Ishikawa (cell line): ENCODE results near the gene SRGAP1.

Experiments used
- CEBPB ChIP-seq: IDR thresholded peaks from 2 replicates; pipeline ENCODE4 v1.6.1; 2012
- CREB1 ChIP-seq: IDR thresholded peaks from 2 replicates; pipeline ENCODE4 v1.6.1; 2012; ENCODE audit warnings: low read depth
- EGR1 ChIP-seq: IDR thresholded peaks from 2 replicates; pipeline ENCODE4 v1.6.1; 2012
- EP300 ChIP-seq: IDR thresholded peaks from 2 replicates; pipeline ENCODE4 v1.6.1; 2012; ENCODE audit warnings: borderline replicate concordance
- FOXM1 ChIP-seq: IDR thresholded peaks from 2 replicates; pipeline ENCODE4 v1.6.1; 2012; ENCODE audit warnings: low read depth, borderline replicate concordance
- NFIC ChIP-seq: IDR thresholded peaks from 2 replicates; pipeline ENCODE4 v1.6.1; 2012
- RAD21 ChIP-seq: IDR thresholded peaks from 2 replicates; pipeline ENCODE4 v1.6.1; 2012; ENCODE audit warnings: low read depth
- TAF1 ChIP-seq: IDR thresholded peaks from 2 replicates; pipeline ENCODE4 v1.6.1; 2012; ENCODE audit warnings: low read depth, mild to moderate bottlenecking
- TCF12 ChIP-seq: IDR thresholded peaks from 2 replicates; pipeline ENCODE4 v1.6.1; 2012; ENCODE audit warnings: low read depth
- TEAD4 ChIP-seq: IDR thresholded peaks from 2 replicates; pipeline ENCODE4 v1.6.1; 2012
- YY1 ChIP-seq: IDR thresholded peaks from 2 replicates; pipeline ENCODE4 v1.6.1; 2012; ENCODE audit warnings: low read depth
- ZBTB7A ChIP-seq: IDR thresholded peaks from 2 replicates; pipeline ENCODE4 v1.6.1; 2012; ENCODE audit warnings: low read depth
- TF ChIP-seq, protein P1 (sequence below): IDR thresholded peaks from 2 replicates; pipeline ENCODE4 v1.6.1; 2012
- TF ChIP-seq, protein P2 (sequence below): IDR thresholded peaks from 2 replicates; pipeline ENCODE4 v1.6.1; 2012
- TF ChIP-seq, protein P3 (sequence below): IDR thresholded peaks from 2 replicates; pipeline ENCODE4 v1.6.1; 2012; ENCODE audit warnings: low read depth, mild to moderate bottlenecking

The SRGAP1 gene

DNA sequence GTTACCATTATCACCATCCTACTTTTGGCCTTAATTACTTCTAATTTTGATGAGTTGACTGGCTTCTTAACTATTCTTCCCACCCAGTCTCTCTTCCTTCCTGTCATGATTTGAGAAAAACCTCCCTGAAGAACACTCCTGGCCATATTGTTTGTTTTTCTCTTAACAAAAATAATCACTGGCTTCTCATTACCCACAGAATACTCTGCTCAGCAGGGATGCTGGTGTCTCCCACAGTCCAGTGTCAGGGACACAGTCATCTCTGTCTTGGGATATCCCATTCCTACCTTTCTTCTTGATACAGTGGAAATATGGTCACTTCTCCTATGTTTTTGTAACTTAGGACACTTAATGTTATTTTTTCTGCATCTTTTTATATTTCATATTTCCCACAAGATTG lies 103.7 kb downstream of the SRGAP1 start:
- TF ChIP-seq TAF1 = no peak
- no peak for TF ChIP-seq CEBPB
- no peak for TF ChIP-seq FOXM1
- no peak for TF ChIP-seq RAD21

DNA sequence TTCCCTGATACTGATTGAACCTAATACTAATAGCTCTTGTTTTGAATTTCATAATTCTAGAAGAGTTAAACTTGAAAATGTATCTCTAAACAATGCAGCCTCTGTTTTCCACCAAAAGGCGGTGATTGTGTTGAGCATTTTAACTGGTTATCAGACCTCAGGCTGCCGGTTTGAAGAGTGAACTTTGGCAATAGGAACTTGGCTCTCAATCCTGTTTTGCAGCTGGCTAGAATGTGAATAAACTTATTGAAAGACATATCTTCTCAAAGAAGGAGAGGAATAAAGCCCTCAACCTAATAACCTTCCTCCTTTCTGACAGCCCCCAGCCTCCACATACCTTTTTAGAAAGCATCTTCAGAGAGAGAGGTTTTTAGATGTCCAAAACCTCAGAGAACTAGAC lies 105.4 kb downstream of the SRGAP1 start:
- no peak for TF ChIP-seq TAF1
- no peak for TF ChIP-seq CEBPB
- no peak for TF ChIP-seq ZBTB7A
- no peak for TF ChIP-seq RAD21
- TF ChIP-seq, protein P1, sequence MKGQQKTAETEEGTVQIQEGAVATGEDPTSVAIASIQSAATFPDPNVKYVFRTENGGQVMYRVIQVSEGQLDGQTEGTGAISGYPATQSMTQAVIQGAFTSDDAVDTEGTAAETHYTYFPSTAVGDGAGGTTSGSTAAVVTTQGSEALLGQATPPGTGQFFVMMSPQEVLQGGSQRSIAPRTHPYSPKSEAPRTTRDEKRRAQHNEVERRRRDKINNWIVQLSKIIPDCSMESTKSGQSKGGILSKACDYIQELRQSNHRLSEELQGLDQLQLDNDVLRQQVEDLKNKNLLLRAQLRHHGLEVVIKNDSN = no peak
- no peak for TF ChIP-seq YY1

DNA sequence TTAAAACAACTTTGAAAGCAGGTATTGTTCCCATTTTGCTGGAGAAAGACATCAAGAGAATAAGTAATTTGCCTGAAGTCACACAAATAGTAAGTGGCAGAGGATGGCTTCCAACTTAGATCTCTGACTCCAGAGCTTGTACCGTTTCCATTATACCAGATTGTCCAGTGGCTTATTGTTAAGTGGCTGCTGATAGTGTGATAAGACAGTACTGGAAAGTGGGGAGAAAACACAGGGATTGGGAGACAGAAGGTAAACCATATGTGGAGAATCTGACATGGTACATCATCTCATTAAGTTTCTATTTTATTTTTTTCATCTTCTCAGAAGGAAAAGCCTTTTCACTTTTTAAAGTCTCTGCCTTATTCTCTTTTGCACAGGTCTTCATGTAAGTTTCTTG lies 108.5 kb downstream of the SRGAP1 start:
- TF ChIP-seq EGR1 = no peak
- no peak for TF ChIP-seq ZBTB7A
- TF ChIP-seq YY1 = no peak

DNA sequence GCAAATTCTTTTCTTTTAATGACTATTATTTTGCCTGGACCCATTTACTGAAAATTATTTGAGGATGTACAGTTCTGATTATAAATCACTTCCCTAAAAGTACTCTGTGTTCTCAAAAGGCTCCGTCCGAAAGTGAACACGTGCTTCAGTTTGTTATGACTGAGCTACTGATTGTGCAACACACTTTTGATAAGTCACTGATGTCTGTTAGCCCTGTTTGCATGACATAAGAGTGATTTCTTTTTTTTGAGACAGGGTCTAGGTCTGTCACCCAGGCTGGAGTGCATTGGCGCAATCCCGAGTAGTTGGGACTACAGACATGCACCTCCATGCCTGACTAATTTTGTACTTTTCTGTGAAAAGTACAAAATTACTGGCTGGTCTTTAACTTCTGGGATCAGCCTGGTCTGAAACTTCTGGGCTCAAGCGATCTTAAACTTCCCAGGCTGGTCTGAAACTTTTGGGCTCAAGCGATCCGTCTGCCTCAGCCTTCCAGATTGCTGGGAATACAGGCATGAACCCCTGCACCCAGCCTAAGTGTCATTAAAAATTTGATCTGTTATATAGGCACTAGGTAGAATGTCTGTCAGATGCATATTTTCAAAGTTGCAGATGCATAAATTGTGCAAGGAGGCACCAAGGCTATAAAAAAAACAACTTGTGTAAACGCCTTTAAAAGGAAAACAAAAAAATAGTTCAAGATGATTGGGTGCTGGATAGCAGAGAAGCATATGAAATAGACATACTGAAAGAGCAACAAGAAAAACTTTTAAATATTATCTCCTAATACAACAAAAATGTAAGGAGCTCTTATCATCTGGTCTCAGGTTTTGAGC lies 111.5 kb downstream of the SRGAP1 start:
- TF ChIP-seq CEBPB (peak; percentile 26; the same call in 1 of the 2 replicates), TEAD4 (no peak), RAD21 (no peak), EGR1 (no peak)

DNA sequence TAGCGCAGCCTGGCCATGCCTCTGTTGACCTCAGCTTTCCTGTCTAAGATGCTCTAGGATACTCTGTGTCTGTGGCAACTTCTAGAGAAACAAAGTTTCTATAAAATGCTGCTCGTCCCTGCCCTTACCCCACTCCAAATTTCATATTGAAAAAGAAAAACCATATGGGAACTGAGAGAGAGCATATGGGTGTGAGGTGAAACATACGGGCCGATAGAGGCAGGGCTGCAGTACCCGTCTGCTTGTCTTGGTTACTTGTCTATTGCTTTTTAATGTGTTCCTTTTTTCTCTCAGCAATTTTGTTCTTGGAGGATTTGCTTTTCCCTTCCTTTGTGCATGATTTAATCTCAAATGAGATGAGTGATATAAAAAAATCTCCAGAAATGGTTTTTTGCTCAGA lies 113.0 kb downstream of the SRGAP1 start:
- TF ChIP-seq FOXM1 = no peak
- no peak for TF ChIP-seq TCF12
- no peak for TF ChIP-seq CREB1
- TF ChIP-seq ZBTB7A = no peak
- no peak for TF ChIP-seq YY1
- TF ChIP-seq, protein P1 = no peak
- TF ChIP-seq, protein P2, sequence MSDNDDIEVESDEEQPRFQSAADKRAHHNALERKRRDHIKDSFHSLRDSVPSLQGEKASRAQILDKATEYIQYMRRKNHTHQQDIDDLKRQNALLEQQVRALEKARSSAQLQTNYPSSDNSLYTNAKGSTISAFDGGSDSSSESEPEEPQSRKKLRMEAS = no peak
- no peak for TF ChIP-seq EGR1
- TF ChIP-seq EP300 = no peak
- no peak for TF ChIP-seq NFIC
- no peak for TF ChIP-seq RAD21
- TF ChIP-seq, protein P3, sequence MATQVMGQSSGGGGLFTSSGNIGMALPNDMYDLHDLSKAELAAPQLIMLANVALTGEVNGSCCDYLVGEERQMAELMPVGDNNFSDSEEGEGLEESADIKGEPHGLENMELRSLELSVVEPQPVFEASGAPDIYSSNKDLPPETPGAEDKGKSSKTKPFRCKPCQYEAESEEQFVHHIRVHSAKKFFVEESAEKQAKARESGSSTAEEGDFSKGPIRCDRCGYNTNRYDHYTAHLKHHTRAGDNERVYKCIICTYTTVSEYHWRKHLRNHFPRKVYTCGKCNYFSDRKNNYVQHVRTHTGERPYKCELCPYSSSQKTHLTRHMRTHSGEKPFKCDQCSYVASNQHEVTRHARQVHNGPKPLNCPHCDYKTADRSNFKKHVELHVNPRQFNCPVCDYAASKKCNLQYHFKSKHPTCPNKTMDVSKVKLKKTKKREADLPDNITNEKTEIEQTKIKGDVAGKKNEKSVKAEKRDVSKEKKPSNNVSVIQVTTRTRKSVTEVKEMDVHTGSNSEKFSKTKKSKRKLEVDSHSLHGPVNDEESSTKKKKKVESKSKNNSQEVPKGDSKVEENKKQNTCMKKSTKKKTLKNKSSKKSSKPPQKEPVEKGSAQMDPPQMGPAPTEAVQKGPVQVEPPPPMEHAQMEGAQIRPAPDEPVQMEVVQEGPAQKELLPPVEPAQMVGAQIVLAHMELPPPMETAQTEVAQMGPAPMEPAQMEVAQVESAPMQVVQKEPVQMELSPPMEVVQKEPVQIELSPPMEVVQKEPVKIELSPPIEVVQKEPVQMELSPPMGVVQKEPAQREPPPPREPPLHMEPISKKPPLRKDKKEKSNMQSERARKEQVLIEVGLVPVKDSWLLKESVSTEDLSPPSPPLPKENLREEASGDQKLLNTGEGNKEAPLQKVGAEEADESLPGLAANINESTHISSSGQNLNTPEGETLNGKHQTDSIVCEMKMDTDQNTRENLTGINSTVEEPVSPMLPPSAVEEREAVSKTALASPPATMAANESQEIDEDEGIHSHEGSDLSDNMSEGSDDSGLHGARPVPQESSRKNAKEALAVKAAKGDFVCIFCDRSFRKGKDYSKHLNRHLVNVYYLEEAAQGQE = no peak
- no peak for TF ChIP-seq TEAD4

DNA sequence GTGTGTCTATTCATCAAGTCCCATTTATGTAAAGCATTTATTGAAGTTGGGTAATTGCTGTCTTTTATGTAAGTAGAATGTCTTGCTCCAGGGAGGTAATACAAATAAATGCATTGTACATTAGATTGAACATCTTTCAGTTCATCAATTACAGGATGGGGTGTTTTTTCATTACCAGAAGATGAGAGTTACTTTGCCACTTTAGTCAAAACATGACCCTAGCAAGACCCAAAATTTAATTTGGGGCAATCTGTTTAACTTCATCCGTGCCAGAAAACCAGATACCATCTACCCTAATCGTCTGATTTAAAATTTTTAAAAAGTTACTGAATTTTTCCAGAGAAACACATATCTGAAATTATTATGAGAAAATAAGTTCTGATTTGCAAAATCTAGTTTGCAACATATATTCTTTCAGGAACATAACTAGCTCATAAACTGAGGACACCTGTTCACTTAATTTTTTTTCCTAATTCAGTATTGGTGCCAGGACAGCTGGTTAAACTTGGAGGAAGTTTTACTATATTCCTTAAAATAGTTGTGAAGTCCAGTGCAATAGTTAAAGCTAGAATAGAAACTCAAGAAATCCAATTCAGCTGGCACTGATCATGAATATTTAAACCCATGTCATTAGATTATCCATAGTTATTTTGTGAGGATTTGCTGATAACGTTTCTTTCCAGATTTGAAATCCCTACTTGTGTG lies 114.5 kb downstream of the SRGAP1 start:
- TF ChIP-seq, protein P3 = no peak
- TF ChIP-seq EP300 (no peak), ZBTB7A (no peak), RAD21 (no peak), TCF12 (no peak), FOXM1 (no peak), CREB1 (no peak), TAF1 (no peak), CEBPB (no peak), EGR1 (no peak), NFIC (no peak), TEAD4 (no peak), YY1 (no peak)
- TF ChIP-seq, protein P2 = no peak
- TF ChIP-seq, protein P1 = no peak
